GM21381 (cell line): ENCODE data around the gene ADRM1.

Source experiments
- ATAC-seq: cut with Tn5 transposase; IDR thresholded peaks from one replicate; pipeline ENCODE4 v1.9.1; 2021; ENCODE audit warnings: mild to moderate bottlenecking, moderate library complexity; ENCODE audit not compliant: unreplicated experiment

Gene ADRM1

GRCh38 chr20:62334881-62335280 lies 32.1 kb downstream of the ADRM1 start:
- no peak for ATAC-seq

- no peak for ATAC-seq
Measured at GRCh38 chr20:62335532-62335931, 32.7 kb downstream of the ADRM1 start.

- no peak for ATAC-seq
Measured at GRCh38 chr20:62336329-62336728, 33.5 kb downstream of the ADRM1 start.

- no peak for ATAC-seq
Measured at GRCh38 chr20:62336775-62337557, 34.2 kb downstream of the ADRM1 start.

GRCh38 chr20:62337558-62338293 lies 34.9 kb downstream of the ADRM1 start:
- ATAC-seq, result no peak

GRCh38 chr20:62338294-62338620 lies 35.5 kb downstream of the ADRM1 start:
- no peak for ATAC-seq

- peak; percentile 73 for ATAC-seq
Measured at GRCh38 chr20:62339647-62340062, 36.9 kb downstream of the ADRM1 start.

- ATAC-seq, result no peak
Measured at GRCh38 chr20:62342910-62343309, 40.1 kb downstream of the ADRM1 start.

- no peak for ATAC-seq
Measured at GRCh38 chr20:62344092-62344491, 41.3 kb downstream of the ADRM1 start.

- ATAC-seq, result no peak
Measured at GRCh38 chr20:62344782-62345181, 42.0 kb downstream of the ADRM1 start.

GRCh38 chr20:62345681-62346370 lies 43.0 kb downstream of the ADRM1 start:
- ATAC-seq, result no peak

- ATAC-seq, result no peak
Measured at GRCh38 chr20:62346398-62347150, 43.8 kb downstream of the ADRM1 start.

GRCh38 chr20:62347151-62347404 lies 44.3 kb downstream of the ADRM1 start:
- no peak for ATAC-seq

- ATAC-seq, result no peak
Measured at GRCh38 chr20:62347445-62347844, 44.6 kb downstream of the ADRM1 start.

GRCh38 chr20:62348604-62349003 lies 45.8 kb downstream of the ADRM1 start:
- ATAC-seq, result no peak

- ATAC-seq, result no peak
Measured at GRCh38 chr20:62349556-62350097, 46.8 kb downstream of the ADRM1 start.

GRCh38 chr20:62350098-62350628 lies 47.4 kb downstream of the ADRM1 start:
- ATAC-seq, result no peak

- ATAC-seq, result no peak
Measured at GRCh38 chr20:62350629-62351422, 48.0 kb downstream of the ADRM1 start.

GRCh38 chr20:62351469-62352401 lies 48.9 kb downstream of the ADRM1 start:
- no peak for ATAC-seq
